Coronary artery (tissue), 2 donors: ENCODE data around the gene COL28A1.
"Not testable (repeated sequence)": the region's sequence is repeated elsewhere in the genome, so short reads cannot be mapped to it uniquely, and the experiment has no call there.

Source experiments
- DNase-seq: peaks from one replicate; pipeline ENCODE4 v3.0.0-alpha.2; 2017; ENCODE audit warnings: low spot score
- H3K27ac ChIP-seq, 2 donors: fragments of 200-600 bp; sonication (generic); one replicate each; pipeline ENCODE4 v1.5.1; 2016 to 2019
- H3K4me3 ChIP-seq: fragments of 200-600 bp; sonication (generic); 2 replicates; pipeline ENCODE4 v1.5.1; 2016; ENCODE audit warnings: mild to moderate bottlenecking, moderate library complexity
- CTCF ChIP-seq: fragments of 200-600 bp; sonication (generic); IDR thresholded peaks from one replicate; pipeline ENCODE4 v1.5.1; 2019; ENCODE audit warnings: antibody characterized with exemption

The COL28A1 gene

GRCh38 chr7:7478569-7478968 lies 57.1 kb downstream of the COL28A1 start:
- H3K27ac ChIP-seq: no peak overlapping the region
- no peak for TF ChIP-seq CTCF
- H3K4me3 ChIP-seq: no peak overlapping the region
- DNase-seq: no peak

- H3K4me3 ChIP-seq, H3K27ac ChIP-seq, DNase-seq: not testable (repeated sequence)
Observed at GRCh38 chr7:7477641-7478040, 58.0 kb downstream of the COL28A1 start.

- DNase-seq: no peak
- no peak for TF ChIP-seq CTCF
- no peak overlapping the region for H3K4me3 ChIP-seq
- H3K27ac ChIP-seq: no peak overlapping the region
Observed at GRCh38 chr7:7476381-7476780, 59.3 kb downstream of the COL28A1 start.

- no peak for TF ChIP-seq CTCF
- H3K4me3 ChIP-seq: no peak overlapping the region
- DNase-seq: no peak
- no peak overlapping the region for H3K27ac ChIP-seq
Observed at GRCh38 chr7:7475601-7476000, 60.1 kb downstream of the COL28A1 start.

- Histone ChIP-seq H3K4me3 (no peak overlapping the region), H3K27ac (no peak overlapping the region)
- DNase-seq: no peak
- no peak for TF ChIP-seq CTCF
Observed at GRCh38 chr7:7474436-7474835, 61.2 kb downstream of the COL28A1 start.

DNA sequence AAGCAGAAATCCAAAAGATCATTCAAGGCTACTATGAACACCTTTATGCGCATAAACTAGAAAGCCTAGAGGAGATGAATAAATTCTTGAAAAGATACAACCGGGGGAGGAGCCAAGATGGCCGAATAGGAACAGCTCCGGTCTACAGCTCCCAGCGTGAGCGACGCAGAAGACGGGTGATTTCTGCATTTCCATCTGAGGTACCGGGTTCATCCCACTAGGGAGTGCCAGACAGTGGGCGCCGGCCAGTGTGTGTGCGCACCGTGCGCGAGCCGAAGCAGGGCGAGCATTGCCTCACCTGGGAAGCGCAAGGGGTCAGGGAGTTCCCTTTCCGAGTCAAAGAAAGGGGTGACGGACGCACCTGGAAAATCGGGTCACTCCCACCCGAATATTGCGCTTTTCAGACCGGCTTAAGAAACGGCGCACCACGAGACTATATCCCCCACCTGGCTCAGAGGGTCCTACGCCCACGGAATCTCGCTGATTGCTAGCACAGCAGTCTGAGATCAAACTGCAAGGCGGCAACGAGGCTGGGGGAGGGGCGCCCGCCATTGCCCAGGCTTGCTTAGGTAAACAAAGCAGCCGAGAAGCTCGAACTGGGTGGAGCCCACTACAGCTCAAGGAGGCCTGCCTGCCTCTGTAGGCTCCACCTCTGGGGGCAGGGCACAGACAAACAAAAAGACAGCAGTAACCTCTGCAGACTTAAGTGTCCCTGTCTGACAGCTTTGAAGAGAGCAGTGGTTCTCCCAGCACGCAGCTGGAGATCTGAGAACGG lies 70.5 kb downstream of the COL28A1 start:
- DNase-seq, H3K4me3 ChIP-seq, H3K27ac ChIP-seq: not testable (repeated sequence)

GRCh38 chr7:7454000-7454399 lies 81.7 kb downstream of the COL28A1 start:
- no peak for DNase-seq
- no peak overlapping the region for H3K27ac ChIP-seq
- H3K4me3 ChIP-seq: no peak overlapping the region
- no peak for TF ChIP-seq CTCF

- no peak for TF ChIP-seq CTCF
- DNase-seq: no peak
- no peak overlapping the region for H3K4me3 ChIP-seq
- no peak overlapping the region for H3K27ac ChIP-seq
Observed at GRCh38 chr7:7452652-7453051, 83.0 kb downstream of the COL28A1 start.
